HG03095 (cell line): Measurements from ENCODE around the gene COL4A1.

Experiments
- ATAC-seq: cut with Tn5 transposase; IDR thresholded peaks from one replicate; pipeline ENCODE4 v1.9.1; 2021; ENCODE audit warnings: moderate library complexity; ENCODE audit not compliant: unreplicated experiment

The COL4A1 gene

GRCh38 chr13:110262508-110263291 lies 44.3 kb downstream of the COL4A1 start:
- no peak for ATAC-seq

- ATAC-seq = no peak
Observed at GRCh38 chr13:110262082-110262436, 44.9 kb downstream of the COL4A1 start.

- ATAC-seq = no peak
Observed at GRCh38 chr13:110261166-110262081, 45.5 kb downstream of the COL4A1 start.

GRCh38 chr13:110259651-110260050 lies 47.3 kb downstream of the COL4A1 start:
- no peak for ATAC-seq

GRCh38 chr13:110258876-110259631 lies 47.9 kb downstream of the COL4A1 start:
- ATAC-seq = no peak

- ATAC-seq = no peak
Observed at GRCh38 chr13:110257408-110257807, 49.5 kb downstream of the COL4A1 start.

GRCh38 chr13:110256126-110256905 lies 50.6 kb downstream of the COL4A1 start:
- no peak for ATAC-seq

- ATAC-seq = no peak
Observed at GRCh38 chr13:110254751-110255553, 52.0 kb downstream of the COL4A1 start.

GRCh38 chr13:110254151-110254679 lies 52.7 kb downstream of the COL4A1 start:
- no peak for ATAC-seq

GRCh38 chr13:110251193-110251819 lies 55.7 kb downstream of the COL4A1 start:
- ATAC-seq = no peak

GRCh38 chr13:110250258-110250891 lies 56.6 kb downstream of the COL4A1 start:
- ATAC-seq = no peak

- ATAC-seq = no peak
Observed at GRCh38 chr13:110249326-110249725, 57.6 kb downstream of the COL4A1 start.

GRCh38 chr13:110248449-110249143 lies 58.4 kb downstream of the COL4A1 start:
- no peak for ATAC-seq

- ATAC-seq = no peak
Observed at GRCh38 chr13:110246530-110246929, 60.4 kb downstream of the COL4A1 start.

GRCh38 chr13:110245416-110245899 lies 61.5 kb downstream of the COL4A1 start:
- no peak for ATAC-seq

GRCh38 chr13:110244976-110245375 lies 62.0 kb downstream of the COL4A1 start:
- ATAC-seq = no peak

GRCh38 chr13:110244071-110244830 lies 62.7 kb downstream of the COL4A1 start:
- ATAC-seq = no peak
